Measurements from ENCODE around the gene PLAAT5.
A peak's percentile ranks its signal among the peaks of the same experiment; 100 is the strongest.

The PLAAT5 gene

DNA sequence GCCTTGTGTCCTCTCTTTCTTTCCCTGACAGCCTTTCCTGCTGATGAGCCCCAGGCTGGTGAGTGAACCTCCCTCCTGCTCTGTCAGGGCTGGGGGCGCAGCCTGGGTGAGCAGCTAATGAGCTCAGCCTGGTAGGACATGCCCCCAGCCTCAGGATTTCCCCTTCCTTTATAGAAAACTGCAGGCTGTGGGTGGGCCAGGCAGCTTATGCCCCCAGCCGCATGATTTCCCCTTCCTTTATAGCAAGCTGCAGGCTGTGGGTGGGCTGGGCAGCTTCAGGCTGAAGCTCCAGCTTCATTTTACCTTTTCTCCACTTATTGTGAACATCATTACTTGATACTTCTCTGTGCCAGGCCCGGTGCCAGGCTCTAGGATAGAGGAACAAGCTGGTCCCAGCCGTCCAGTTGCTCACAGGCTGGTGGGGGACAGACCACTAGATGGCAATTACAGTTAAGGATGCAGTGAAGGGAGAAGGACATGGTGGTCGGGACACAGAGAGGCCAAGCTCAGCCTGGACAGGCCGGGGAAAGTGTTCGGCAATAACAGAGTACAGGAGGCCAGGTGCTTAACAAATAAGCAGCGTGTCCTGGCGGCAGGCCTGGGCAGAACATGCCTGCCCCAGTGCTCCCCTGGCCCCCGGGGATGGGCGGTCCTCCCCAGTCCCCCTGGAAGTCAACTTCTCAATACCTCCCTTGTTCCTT is 20.2 kb upstream of the PLAAT5 start:
- no peak for DNase-seq

- DNase-seq = no peak
Observed at GRCh38 chr11:63510360-63511047, 19.5 kb upstream of the PLAAT5 start.

GRCh38 chr11:63508745-63509144 is 17.8 kb upstream of the PLAAT5 start:
- no peak for DNase-seq

DNA sequence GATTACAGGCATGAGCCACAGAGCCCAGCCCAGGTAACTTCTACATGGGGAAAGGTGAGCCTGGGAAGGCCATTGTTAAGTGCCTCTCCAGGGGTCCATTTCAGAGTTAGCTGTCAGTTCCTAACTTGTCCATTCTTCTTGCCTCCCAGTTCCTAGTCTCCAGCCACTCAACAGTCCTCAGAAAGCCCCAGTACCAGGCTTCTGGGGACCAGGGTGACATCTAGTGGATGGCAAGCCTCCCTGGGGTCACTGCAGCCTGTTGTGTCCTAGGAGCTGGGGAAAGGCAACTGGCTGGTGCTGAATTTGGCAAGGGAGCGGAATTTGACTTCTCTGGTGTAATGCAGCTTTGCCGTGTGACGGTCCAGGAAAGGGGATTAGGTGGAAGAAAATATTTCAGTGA is 17.0 kb upstream of the PLAAT5 start:
- no peak for DNase-seq

DNA sequence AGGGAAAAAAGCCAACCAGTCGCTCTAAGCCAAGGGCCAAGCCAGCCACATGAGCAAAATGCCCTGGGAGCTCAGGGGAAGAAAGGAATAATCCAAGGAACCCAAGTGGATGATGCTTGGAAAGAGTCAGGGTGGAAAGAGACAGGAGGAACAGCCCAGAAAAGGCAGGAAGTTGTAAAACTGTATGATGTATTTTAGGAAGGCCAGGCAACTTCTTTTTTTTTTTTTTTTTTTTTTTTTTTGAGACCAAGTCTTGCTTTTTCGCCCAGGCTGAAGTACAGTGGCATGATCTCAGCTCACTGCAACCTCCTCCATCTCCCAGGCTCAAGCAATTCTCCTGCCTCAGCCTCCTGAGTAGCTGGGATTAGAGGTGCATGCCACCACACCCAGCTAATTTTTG is 16.5 kb upstream of the PLAAT5 start:
- DNase-seq = no peak

DNA sequence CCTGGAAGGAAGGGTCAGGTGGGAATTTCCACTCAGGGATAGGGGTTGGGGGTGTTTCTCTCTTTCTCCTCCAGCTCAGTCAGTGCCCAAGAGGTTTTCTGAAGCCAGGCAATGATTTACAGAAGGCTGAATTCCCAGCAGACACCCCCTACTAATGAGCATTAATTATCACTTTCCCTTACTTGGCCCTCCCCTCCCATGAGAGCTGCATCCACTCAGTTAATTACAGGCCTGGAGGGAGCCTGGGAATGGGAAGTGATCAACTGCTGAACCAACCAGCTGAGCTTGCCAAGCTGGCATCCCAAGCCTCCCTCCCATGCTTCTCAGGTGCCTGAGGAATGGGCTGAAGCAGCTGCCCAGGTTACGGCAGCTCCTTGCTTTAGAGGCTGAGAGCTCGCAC is 15.9 kb upstream of the PLAAT5 start:
- DNase-seq = no peak

DNA sequence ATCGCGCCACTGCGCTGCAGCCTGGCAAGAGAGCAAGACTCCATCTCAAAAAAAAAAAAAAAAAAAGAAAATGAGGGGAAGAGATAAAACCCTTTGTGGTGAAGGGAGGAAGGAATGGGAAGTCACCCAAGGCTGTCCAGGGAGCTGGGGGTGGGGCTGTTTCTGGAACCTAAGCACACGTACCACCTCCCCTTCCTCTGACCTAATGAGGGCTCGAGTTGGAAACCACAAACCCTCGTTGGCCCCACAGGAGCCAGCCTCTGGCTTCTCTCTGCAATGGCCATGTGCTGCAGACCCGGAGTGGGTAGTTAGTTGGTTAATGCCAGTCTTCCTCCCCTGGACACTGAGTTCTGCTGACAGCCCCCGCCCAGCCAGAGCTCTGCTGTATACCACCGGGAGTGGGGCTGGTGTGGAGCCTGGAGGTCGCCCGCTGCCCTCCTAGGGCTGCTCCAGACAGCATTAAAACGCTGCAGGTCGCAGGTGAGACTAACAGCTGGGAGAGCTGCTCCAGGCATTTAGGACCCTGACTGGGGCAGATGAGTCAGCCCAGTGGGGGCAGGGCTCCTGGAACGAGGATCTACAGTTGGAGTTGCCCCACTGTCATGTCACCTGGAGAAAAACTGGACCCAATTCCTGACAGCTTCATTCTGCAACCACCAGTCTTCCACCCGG is 15.0 kb upstream of the PLAAT5 start, which contains the start of gene LGALS12:
LGALS12 (plus strand) TSS at position 228 of the 672 bp plus-strand sequence; CDS start at position 603, 375 bp downstream.
- DNase-seq = no peak

GRCh38 chr11:63504933-63505586 is 14.1 kb upstream of the PLAAT5 start:
- DNase-seq = no peak

DNA sequence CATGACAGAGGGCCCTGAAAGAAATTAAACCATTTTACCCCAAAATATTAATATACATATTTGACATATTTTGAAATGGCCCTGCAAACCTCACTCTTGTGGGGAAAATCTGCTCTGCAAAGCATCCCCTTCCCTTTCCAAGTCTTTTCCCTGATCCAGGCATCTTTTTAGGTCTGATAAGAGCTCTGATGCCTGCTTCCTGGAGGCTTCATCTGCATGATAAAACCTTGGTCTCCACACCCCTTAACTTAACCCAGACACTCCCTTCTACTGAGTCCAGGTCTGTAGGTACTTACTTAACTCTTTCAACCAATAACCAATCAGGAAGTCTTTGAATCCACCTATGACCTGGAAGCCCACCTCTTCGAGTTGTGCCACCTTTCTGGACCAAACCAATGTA is 13.1 kb upstream of the PLAAT5 start:
- no peak for DNase-seq

- no peak for DNase-seq
Observed at GRCh38 chr11:63503492-63503891, 12.5 kb upstream of the PLAAT5 start.

- DNase-seq = no peak
Observed at GRCh38 chr11:63502252-63502820, 11.4 kb upstream of the PLAAT5 start.

DNA sequence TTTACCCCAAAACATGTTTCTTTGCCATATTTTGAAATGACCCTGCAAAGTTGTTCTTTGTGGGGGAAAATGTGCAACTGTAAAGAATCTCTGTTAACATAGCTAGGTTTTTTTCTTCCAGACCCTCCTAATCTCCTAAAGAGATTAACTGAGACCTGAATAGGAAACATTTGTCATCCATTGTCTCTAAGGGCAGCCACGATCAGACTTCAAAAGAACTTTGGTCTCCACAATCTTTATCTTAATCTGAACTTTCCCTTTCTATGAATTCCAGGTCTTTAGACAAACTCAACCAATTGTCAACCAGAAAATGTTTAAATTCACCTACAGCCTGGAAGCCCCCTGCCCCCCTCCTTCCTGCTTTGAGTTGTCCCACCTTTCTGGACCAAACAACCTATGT is 10.3 kb upstream of the PLAAT5 start:
- no peak for DNase-seq

DNA sequence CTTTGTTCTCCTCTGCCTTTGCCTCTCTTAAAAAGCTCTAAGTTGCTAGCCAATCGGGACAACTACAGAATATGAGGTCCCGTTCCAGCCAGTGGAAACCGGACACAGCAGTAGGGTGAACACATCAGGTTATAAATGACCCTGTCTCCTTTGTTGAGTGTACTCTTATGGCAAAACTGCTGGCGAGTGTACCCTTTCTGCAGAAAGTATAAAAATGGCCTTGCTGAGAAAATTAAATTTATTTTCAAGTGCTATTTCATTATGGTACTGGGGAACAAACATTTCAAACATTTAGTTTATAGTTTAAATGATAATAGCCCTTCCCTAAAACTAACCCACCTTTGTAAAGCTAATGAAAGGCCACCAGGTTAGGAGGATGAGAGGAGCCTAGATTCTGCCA is 8.9 kb upstream of the PLAAT5 start:
- no peak for DNase-seq

GRCh38 chr11:63494975-63495374 is 4.0 kb upstream of the PLAAT5 start:
- no peak for DNase-seq

GRCh38 chr11:63493127-63493526 is 2.2 kb upstream of the PLAAT5 start:
- DNase-seq = no peak

GRCh38 chr11:63492441-63492840 is 1.5 kb upstream of the PLAAT5 start:
- DNase-seq = no peak

GRCh38 chr11:63491636-63492372 is 837 bp upstream of the PLAAT5 start:
- DNase-seq = no peak

GRCh38 chr11:63491240-63491587 is 247 bp upstream of the PLAAT5 start:
- no peak for DNase-seq

DNA sequence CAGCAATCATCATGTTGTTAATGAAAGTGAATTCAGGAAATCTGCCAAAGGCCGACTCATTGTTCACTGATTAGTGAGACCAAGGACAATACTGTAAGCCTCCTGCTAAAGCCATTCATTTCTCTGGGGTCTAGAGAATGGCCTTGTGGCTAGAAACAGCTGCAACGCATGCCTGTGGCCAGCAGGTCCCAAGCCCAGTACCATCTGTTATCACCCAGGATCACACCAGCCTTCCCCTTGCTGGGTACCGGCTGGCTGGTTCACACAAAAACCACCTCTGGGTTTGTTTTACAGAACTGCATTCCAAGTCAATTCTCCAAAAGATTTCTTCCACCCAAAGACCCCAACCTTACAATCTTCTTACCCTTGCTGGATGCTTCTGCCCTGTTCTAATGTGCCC is 1.1 kb downstream of the PLAAT5 start:
- no peak for DNase-seq

DNA sequence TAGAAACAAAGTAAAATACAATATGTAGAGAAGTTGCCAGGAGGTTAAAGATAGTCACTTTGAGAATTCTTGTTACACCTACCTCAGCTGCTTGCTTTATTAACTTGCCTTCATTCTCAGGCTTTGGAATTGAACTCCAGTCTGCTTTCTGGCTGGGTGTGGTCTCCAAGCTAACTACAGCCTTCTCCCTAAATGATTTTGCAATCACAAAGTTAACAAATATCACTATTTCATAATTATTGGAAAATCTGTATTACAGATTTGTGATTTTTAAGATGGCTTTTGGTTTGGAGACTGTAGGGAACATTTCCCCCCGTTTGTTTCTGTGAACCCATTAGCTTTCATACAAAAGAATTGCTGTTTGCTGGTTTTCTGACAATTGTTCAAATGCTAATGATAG is 2.2 kb downstream of the PLAAT5 start:
- DNase-seq = no peak

DNA sequence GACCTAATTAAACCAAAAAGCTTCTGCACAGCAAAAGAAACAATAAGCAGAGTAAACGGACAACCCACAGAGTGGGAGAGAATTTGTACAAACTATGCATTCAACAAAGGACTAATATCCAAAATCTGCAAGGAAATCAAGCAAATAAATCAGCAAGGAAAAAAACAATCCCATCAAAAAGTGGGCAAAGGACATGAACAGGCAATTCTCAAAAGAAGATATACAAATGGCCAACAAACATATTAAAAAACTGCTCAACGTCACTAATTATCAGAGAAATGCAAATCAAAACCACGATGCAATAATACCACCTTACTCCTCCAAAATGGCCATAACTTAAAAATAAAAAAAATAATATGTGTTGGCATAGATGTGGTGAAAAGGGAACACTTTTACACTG is 5.2 kb downstream of the PLAAT5 start:
- no peak for DNase-seq

- DNase-seq = no peak
Observed at GRCh38 chr11:63480039-63480438, 10.9 kb downstream of the PLAAT5 start.

GRCh38 chr11:63478896-63479295 is 12.1 kb downstream of the PLAAT5 start:
- DNase-seq = peak; percentile 26
